ENCODE data around the gene LRRC47.
"Not testable (repeated sequence)": the region's sequence is repeated elsewhere in the genome, so short reads cannot be mapped to it uniquely, and the experiment has no call there.

LRRC47 gene

GRCh38 chr1:3749512-3749911 lies 46.8 kb downstream of the LRRC47 start:
- no peak for DNase-seq (ENCODE audit: extremely low read depth in 1 of 2, low read depth in 1 of 2)

GRCh38 chr1:3748316-3748900 lies 47.9 kb downstream of the LRRC47 start:
- not testable (repeated sequence) for DNase-seq (ENCODE audit: extremely low read depth in 1 of 2, low read depth in 1 of 2)

- no peak for DNase-seq (ENCODE audit: extremely low read depth in 1 of 2, low read depth in 1 of 2)
These were observed 48.4 kb downstream of the LRRC47 start for GRCh38 chr1:3747903-3748302.

GRCh38 chr1:3747522-3747848 lies 48.8 kb downstream of the LRRC47 start:
- no peak for DNase-seq (ENCODE audit: extremely low read depth in 1 of 2, low read depth in 1 of 2)

- peak; percentile 73 to 80 for DNase-seq (ENCODE audit: extremely low read depth in 1 of 2, low read depth in 1 of 2)
These were observed 49.3 kb downstream of the LRRC47 start for GRCh38 chr1:3746830-3747521.

GRCh38 chr1:3746389-3746829 lies 49.9 kb downstream of the LRRC47 start:
- DNase-seq (ENCODE audit: extremely low read depth in 1 of 2, low read depth in 1 of 2), result no peak

- no peak for DNase-seq (ENCODE audit: extremely low read depth in 1 of 2, low read depth in 1 of 2)
These were observed 50.5 kb downstream of the LRRC47 start for GRCh38 chr1:3745590-3746381.

GRCh38 chr1:3745071-3745470 lies 51.2 kb downstream of the LRRC47 start:
- DNase-seq (ENCODE audit: extremely low read depth in 1 of 2, low read depth in 1 of 2), result no peak

- DNase-seq (ENCODE audit: extremely low read depth in 1 of 2, low read depth in 1 of 2), result no peak
These were observed 51.7 kb downstream of the LRRC47 start for GRCh38 chr1:3744646-3745045.

GRCh38 chr1:3743826-3744225 lies 52.5 kb downstream of the LRRC47 start:
- no peak for DNase-seq (ENCODE audit: extremely low read depth in 1 of 2, low read depth in 1 of 2)

- no peak for DNase-seq (ENCODE audit: extremely low read depth in 1 of 2, low read depth in 1 of 2)
These were observed 52.9 kb downstream of the LRRC47 start for GRCh38 chr1:3743421-3743820.

GRCh38 chr1:3742439-3743298 lies 53.6 kb downstream of the LRRC47 start:
- DNase-seq (ENCODE audit: extremely low read depth in 1 of 2, low read depth in 1 of 2), result no peak

- no peak for DNase-seq (ENCODE audit: extremely low read depth in 1 of 2, low read depth in 1 of 2)
These were observed 54.5 kb downstream of the LRRC47 start for GRCh38 chr1:3741566-3742438.

- DNase-seq (ENCODE audit: extremely low read depth in 1 of 2, low read depth in 1 of 2), result no peak
These were observed 55.5 kb downstream of the LRRC47 start for GRCh38 chr1:3740752-3741151.

- DNase-seq (ENCODE audit: extremely low read depth in 1 of 2, low read depth in 1 of 2), result no peak
These were observed 56.3 kb downstream of the LRRC47 start for GRCh38 chr1:3740042-3740441.

- no peak for DNase-seq (ENCODE audit: extremely low read depth in 1 of 2, low read depth in 1 of 2)
These were observed 57.4 kb downstream of the LRRC47 start for GRCh38 chr1:3738943-3739342.

GRCh38 chr1:3736708-3737107 lies 59.6 kb downstream of the LRRC47 start:
- no peak for DNase-seq (ENCODE audit: extremely low read depth in 1 of 2, low read depth in 1 of 2)

- no peak for DNase-seq (ENCODE audit: extremely low read depth in 1 of 2, low read depth in 1 of 2)
These were observed 60.2 kb downstream of the LRRC47 start for GRCh38 chr1:3736131-3736561.

GRCh38 chr1:3735688-3736087 lies 60.6 kb downstream of the LRRC47 start:
- DNase-seq (ENCODE audit: extremely low read depth in 1 of 2, low read depth in 1 of 2), result no peak

GRCh38 chr1:3735027-3735681 lies 61.1 kb downstream of the LRRC47 start:
- DNase-seq (ENCODE audit: extremely low read depth in 1 of 2, low read depth in 1 of 2), result no peak

Data from stimulated activated CD8-positive, alpha-beta memory T cell treated with anti-CD3 and anti-CD28 coated beads, Interleukin-7, amount 100 ng/mL, for 48 hours (primary cell).